Skin of body (tissue), 2 donors: Measurements from ENCODE around the gene BRME1. TPM values are rescaled to one million over a fixed set of nuclear protein-coding genes. Genes with fewer than 3 reads are reported as not detected.
A peak's percentile ranks its signal among the peaks of the same experiment; 100 is the strongest.

Source experiments
- DNase-seq: peaks from one replicate; lab custom pipeline; 2025; lab: John Stamatoyannopoulos, UW
- total RNA-seq: library from RNA; depleted of rRNA; stranded (reverse); fragments of >200 nt; gene quantifications from one replicate; pipeline ENCODE4 v1.2.3, GENCODE V29; 2014

The BRME1 gene
- total RNA-seq, 1 donor from 2014 or later = 2.6 TPM

- DNase-seq = peak; percentile 92
These were observed 59.1 kb downstream of the BRME1 start for GRCh38 chr19:13846557-13847406.

- peak; percentile 32 for DNase-seq
These were observed 61.7 kb downstream of the BRME1 start for GRCh38 chr19:13844130-13844631.

- no peak for DNase-seq
These were observed 62.6 kb downstream of the BRME1 start for GRCh38 chr19:13843104-13843921.

DNA sequence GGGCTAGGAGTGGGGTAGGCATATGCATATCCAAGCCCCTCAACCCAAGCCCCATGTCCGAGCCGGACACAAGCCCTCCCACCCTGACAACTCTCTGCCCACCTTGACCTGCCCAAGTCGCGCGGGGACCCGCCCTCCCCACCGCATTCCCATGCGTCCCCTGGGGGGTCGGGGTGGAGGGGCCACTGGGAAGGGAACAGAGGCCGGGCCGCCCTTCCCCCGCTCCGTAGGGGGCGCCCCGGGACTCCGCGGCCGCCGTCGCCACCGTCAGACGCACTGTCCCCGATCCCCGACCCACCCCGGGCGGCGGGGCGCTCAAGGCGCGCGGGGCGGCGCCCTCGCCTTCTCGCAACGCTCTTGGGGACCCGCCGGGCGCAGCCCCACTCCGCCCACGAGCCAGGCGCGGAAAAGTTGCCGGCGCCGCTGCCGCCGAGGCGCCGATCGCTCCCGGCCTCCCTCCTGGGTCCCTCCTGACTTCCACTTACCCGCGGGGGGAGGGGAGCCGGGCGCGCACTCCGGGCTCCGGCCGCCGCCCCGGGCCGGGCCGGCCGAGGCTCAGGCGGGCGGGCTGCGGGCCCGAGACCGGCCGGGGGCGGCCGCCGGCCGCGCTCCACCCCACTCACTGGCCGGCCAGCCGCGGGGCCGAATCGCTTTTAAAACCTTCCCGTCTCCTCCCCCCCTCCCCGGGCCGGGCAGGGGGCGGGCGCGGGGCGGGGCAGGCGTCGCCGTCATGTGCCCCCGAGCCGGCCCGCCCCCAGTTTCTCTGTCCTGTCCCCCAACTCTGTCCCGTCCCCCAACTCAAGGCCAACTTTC lies 63.4 kb downstream of the BRME1 start:
- peak; percentile 83 for DNase-seq

DNA sequence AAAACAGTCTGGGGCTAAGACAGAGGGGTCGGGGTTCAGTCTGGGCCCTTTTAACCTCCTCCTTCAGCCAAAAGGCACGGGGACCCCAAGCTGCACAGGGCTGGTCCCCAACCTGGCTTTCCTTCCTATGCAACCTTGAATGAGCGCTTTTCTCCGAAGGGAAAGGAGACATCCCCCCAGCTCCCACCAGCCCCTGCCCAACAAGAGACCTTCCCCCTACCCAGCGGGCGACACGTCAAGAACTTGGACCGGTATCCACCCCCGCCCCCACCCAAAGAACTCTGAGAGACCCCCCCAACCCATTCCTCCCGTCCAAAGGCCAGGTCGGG lies 64.0 kb downstream of the BRME1 start:
- DNase-seq = no peak

GRCh38 chr19:13841086-13841961 lies 64.6 kb downstream of the BRME1 start:
- DNase-seq = no peak

GRCh38 chr19:13840305-13841085 lies 65.4 kb downstream of the BRME1 start:
- no peak for DNase-seq

GRCh38 chr19:13839938-13840304 lies 66.0 kb downstream of the BRME1 start:
- DNase-seq = no peak

DNA sequence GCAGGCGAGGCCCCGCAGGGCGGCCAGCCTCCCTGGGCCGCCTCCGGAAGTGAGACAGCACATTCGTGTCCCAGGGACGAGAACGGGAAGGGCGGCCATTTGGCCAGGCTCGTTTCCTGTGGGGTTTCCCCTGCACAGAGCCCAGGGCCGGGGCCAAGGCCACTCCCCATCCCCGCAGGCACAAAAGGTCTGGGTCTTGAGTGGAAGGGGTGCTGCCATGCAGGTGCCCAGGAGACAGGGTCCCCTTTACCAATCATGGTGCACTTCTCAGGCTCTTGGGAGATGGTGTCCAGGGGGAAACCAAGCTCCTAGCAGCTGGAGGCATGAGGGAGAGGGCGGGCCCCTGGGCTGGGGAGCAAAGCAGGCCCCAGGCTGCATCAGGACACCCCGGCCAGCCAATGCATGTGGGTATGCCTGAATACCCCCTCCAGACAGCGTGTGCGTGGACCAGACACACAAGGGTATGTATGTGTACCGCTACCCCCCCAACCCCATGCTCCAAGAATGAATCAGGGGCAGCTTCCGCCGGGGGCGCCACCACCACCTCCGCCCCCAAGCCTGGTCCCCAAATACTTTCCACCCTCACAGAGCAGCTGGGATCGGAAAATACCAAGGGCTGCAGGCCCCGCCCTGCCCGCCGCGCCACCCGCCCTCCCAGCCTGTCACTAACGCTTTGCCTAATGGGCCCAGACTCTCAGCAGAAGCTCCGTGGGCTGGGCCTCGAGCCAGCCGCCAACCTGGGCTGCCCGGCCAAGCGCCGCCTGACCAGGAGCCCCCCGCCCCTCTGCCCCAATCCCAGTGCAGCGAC lies 66.6 kb downstream of the BRME1 start:
- peak; percentile 92 for DNase-seq

GRCh38 chr19:13838435-13839129 lies 67.3 kb downstream of the BRME1 start:
- DNase-seq = no peak

GRCh38 chr19:13835791-13836723 lies 69.9 kb downstream of the BRME1 start:
- DNase-seq = no peak

DNA sequence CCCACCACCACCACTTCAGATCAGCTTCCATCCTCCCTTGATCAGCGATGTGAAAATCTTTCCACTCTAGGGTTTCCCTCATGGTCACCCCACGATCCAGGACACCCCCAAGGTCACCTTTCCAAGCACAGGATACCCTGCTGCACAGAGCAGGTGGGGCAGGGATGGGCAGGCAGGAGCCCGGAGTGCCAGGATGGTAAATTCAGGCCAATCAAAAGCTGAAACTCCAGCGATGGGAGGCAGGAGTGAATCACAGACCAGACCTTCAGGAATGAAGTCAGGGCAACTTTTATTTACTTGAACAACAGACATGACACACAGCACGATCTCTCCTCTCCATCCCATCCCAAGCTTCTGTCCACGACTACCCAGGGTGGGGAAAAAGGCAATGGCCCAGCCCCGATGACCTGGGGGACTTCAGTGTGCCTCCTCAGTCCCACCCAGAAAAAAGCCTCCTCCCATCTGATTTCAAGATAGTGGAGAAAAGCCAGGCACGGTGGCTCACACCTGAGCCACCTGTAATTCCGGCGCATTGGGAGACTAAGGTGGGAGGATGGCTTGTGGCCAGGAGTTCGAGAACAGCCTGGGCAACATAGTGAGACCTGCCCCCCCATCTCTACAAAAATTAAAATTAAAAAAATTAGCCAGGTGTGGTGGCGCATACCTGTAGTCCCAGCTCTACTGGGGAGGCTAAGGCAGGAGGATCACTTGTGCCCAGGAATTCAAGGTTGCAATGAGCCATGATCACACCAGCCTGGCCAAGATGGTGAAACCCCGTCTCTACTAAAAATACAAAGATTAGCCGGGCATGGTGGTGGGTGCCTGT lies 71.5 kb downstream of the BRME1 start:
- DNase-seq = no peak

DNA sequence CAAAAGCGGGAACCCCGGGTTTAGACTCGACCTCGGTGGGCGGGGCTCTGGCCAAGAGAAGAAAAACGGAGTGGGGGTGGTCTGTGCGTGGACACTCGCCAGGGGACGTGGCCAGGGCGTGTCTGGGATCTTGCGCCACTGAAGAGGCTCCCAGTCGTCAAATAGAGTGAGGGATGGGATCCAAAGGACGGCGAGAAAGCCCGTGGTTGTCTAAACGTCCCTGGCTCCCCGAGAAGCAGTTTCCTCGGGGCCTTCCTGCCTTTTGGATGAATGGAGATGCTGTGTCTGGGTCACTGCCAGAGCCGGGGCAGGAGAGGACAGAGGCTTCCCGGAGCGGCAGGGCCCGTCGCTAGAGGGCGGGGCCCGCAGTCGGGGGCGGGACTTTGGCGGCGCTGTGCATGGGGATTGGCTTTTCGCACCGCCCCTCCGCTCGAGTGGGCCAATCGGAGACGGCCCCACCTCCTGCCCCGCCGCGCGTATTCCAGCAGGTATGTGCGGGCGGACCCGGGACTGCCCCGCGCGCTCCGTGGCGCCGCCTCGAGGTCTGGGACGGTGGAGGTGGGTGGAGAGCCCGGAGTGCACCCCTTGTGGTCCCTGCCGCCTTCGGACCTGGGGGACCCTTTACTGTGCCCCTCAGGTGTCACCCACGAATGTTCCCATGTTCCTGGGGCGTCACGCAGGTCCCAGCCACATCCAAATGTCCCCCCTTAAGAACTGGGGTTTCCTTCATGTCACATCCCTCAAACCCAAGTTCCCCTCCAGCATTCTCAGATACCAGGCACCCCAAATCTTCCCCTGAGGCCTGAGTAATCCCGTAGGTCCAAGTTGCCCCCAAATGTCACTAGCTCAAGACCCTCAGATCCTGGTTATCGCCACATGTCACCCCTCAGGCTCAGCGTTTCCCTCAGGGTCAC lies 72.3 kb downstream of the BRME1 start:
- DNase-seq = peak; percentile 73
